Measurements from ENCODE around the gene FN3KRP.
"Not testable (repeated sequence)": the region's sequence is repeated elsewhere in the genome, so short reads cannot be mapped to it uniquely, and the experiment has no call there.

The FN3KRP gene

DNA sequence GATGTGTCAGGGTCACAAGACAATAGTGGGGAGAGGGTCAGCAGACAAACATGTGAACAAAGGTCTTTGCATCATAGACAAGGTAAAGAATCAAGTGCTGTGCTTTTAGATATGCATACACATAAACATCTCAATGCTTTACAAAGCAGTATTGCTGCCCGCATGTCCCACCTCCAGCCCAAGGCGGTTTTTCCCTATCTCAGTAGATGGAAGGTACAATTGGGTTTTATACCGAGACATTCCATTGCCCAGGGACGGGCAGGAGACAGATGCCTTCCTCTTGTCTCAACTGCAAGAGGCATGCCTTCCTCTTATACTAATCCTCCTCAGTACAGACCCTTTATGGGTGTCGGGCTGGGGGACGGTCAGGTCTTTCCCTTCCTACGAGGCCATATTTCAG, 28.2 kb downstream of the FN3KRP start:
- DNase-seq (ENCODE audit: low read depth), result not testable (repeated sequence)

DNA sequence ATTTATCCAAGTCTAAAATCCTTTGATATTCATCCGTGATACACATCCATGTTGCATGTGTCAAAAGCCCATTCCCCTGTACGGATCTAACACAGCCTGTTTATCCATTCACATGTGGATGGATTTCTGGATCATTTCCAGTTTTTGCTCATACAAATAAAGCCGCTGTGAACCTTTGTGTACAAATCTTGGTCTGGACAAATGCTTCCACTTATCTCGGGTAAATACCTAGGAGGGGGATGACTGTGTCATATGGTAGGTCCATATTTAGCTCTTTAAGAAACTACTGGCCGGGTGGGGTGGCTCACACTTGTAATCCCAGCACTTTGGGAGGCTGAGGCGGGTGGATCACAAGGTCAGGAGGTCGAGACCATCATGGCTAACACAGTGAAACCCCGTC, 29.0 kb downstream of the FN3KRP start:
- no peak for DNase-seq (ENCODE audit: low read depth)

DNA sequence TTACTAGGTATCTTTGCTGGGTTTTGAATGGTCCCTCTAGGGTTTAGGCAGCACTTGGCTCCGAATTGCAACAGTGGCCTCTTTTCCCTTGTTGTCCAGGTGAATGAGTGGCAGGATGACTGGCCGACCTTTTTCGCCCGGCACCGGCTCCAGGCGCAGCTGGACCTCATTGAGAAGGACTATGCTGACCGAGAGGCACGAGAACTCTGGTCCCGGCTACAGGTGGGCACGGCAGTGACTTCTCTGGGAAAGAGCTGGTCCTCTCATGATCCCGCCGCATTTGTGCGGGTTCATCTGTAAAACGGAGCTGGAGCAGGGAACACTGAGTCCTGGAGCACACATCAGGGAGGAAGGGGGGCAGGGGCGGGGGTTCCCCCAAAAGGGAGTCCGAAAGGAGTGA, 32.2 kb downstream of the FN3KRP start:
- no peak for DNase-seq (ENCODE audit: low read depth)

DNA sequence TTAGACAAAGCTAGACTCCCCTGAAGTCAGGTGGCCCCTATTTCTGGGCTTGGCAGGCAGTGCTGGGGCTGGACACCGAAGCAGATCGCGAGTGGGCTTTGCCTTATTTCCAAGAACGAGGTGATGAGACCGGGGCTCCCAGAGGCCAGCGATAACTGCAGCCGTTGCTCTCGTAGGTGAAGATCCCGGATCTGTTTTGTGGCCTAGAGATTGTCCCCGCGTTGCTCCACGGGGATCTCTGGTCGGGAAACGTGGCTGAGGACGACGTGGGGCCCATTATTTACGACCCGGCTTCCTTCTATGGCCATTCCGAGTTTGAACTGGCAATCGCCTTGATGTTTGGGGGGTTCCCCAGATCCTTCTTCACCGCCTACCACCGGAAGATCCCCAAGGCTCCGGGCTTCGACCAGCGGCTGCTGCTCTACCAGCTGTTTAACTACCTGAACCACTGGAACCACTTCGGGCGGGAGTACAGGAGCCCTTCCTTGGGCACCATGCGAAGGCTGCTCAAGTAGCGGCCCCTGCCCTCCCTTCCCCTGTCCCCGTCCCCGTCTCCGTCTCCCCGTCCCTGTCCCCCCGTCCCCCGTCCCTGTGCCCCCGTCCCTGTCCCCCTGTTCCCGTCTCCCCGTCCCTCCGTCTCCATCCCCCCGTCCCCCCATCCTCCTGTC, 33.9 kb downstream of the FN3KRP start:
- DNase-seq (ENCODE audit: low read depth), result no peak

DNA sequence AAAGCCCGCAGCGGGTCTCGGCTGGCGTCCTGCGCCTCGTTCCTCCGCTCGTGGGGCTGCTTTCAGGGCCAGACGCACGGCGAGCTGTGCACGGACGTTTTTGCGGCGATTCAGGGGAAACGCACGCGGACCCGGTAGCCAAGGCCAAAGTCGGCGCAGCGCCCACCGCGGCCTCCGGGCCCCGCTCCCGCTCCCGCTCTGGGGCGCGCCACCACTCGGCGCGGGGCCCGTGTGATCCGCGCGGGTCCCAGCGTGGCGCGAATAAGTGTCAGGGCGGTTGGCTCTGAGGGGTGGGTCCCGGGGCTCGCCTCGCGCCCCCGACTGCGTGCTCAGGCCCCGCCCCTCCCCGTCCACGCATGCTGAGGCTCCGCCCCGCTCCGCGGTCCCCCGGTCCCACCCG, 34.7 kb downstream of the FN3KRP start:
- no peak for DNase-seq (ENCODE audit: low read depth)

DNA sequence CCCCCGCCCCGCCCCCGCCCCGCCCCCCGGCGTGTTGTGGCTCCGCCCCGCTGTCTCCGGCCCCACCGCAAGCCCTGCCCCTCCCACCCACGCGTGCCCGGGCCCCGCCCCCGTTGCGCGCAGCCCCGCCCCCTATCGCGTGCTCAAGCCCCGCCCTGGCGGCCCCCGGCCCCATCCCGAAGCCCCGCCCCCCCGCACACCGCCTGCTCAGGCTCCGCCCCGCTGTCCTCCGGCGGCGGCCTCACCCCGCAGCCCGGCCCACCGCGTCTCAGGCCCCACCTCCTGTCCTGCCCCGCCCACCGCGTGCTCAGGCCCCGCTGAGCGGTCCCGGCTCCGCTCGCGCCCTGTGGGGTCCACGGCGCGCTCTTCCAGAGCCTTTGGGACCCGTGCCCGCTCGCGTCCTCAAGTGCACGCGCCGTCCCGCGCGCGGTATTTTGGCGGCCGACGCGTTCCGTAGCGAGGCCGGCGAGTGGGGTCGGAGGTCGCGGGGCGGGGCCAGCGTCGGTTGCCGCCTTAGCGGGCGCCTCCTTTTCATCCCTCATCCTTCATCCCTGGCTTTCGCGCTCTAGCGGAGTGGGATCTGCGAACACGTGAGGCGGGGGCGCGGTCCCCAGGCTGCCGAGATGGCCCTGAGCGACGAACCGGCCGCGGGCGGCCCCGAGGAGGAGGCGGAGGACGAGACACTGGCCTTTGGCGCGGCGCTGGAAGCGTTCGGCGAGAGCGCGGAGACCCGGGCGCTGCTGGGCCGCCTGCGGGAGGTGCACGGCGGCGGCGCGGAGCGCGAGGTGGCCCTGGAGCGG, 35.3 kb downstream of the FN3KRP start, which contains the start of gene TBCD:
TBCD (plus strand) TSS at position 495 of the 800 bp plus-strand sequence; CDS start at position 624, 129 bp downstream.
- peak; percentile 88 for DNase-seq (ENCODE audit: low read depth)

DNA sequence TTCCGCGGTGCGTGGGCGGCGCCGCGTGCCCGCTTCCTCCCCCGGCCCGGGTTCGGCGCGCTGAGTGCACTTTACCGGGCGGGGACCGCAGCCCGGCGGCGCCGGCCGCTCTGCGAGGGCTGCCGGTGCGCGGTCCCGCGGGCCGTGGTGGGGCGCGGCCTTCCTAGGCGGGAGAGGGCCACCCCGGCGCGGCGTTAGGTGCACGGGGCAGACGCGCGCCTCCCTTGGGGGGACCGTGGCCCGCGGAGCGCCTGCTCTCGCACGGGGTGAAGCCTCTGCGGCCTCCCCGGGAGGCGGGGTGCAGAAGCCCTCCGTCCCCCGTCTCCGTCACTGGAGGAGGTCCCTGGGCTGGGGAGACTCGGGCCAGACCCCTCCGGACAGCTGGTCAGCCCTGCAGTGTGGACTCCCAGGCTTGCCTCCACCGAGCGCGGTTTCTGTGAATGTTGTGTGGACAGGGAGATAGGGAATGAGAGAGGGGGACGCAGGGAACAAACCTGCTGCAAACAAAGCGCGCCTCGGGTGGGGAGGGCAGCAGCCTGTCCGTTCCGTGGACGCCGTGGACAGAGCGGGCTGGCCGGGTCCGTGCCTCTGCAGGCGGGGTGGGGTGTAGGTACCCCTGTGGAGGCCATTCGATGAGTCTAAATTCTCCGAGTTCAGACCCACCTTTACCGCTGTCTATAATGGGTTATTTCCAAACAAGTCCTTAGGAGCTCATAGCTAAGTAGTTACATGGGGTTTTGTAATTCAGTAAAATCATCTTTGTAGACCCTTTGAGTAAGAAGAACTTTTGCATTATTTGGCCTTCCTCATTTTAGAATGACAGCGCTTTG, 36.1 kb downstream of the FN3KRP start:
- DNase-seq (ENCODE audit: low read depth), result no peak

DNA sequence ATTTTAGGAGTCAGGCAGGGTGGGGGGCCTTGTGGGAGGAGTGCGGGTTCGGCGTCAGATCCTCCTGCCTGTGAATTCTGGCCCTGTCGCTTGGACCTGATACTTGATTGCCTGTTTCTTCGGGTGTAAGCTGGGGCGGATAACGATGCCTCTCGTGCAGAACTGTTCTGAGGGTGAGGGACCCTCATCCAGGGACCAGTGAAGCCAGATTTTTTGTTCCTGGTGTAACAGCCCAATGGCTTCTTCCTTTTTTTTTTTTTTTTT, 36.6 kb downstream of the FN3KRP start:
- no peak for DNase-seq (ENCODE audit: low read depth)

DNA sequence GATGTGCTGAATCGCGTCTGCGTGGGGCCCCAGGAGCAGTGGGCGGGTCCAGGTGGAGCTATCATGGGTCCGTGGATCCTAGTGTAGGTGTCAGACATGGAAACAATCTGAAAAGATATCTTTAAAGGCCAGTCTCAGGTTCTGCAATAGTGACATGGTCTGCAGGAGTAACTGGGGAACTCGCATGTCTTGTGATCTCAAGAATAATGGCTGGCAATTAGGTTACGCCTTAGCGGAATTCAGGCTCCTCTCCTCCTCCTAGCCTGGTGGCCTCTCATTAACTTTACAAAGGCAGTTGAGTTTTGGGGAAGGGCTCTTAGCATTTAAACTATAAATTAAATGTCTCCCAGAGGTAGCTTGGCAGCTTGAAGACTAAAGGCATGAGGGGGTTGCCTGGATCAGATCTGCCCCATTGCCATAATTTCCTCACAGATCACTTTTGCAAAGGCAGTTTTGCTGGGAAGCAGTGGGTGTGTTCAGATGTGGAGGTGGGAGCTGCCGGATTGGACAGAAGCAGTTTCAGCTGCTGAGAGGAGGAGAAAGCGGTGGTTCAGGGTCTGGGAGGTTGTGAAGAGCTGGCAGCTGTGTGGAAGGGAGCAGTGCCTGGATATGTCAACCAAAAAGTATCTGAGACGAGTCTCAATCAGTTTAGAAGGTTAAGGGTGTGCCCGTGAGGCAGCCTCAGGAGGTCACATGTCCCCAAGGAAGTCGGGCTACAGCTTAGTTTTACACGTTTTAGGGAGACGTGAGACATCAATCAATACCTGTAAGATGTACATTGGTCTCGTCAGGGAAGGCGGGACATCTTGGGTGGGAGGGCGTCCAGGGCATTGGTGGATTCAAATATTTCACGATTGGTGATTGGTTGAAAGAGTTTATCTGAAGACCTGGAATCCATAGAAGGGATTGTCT, 38.0 kb downstream of the FN3KRP start:
- DNase-seq (ENCODE audit: low read depth), result no peak

DNA sequence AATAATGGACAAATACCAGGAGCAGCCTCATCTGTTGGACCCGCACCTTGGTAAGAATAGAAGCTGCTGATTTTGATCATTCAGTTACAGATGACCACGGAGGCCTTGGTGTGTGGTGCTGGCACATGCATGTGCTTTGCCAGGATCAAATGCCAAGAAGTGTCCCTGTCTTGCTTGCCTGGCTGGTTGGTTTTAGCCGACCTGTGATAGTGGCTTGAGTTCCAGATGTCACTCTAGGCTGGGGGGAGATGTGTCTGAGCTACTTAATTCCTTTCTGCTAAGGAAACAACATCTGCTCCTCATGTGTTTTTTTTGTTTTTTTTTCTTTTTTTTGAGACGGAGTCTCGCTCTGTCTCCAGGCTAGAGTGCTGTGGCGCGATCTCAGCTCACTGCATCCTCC, 39.7 kb downstream of the FN3KRP start:
- no peak for DNase-seq (ENCODE audit: low read depth)

DNA sequence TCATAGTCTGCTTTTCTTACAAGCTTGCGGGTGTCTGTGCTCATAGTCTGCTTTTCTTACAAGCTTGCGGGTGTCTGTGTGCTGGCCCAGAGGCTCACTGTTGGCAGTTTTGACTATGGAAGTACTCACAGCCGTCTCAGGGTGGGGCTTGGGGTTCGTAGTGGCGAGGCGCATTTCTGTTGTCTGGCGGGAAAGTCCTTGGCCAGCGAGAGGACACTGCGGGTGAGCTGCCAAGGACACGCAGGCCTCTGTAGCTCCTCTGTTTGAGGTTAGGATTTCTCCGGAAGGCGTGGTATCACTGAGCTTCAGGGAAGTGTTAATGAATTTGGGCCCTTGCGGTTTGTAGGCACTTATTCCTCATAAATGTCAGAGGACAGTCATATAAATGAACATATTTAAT, 48.9 kb downstream of the FN3KRP start:
- DNase-seq (ENCODE audit: low read depth), result no peak

DNA sequence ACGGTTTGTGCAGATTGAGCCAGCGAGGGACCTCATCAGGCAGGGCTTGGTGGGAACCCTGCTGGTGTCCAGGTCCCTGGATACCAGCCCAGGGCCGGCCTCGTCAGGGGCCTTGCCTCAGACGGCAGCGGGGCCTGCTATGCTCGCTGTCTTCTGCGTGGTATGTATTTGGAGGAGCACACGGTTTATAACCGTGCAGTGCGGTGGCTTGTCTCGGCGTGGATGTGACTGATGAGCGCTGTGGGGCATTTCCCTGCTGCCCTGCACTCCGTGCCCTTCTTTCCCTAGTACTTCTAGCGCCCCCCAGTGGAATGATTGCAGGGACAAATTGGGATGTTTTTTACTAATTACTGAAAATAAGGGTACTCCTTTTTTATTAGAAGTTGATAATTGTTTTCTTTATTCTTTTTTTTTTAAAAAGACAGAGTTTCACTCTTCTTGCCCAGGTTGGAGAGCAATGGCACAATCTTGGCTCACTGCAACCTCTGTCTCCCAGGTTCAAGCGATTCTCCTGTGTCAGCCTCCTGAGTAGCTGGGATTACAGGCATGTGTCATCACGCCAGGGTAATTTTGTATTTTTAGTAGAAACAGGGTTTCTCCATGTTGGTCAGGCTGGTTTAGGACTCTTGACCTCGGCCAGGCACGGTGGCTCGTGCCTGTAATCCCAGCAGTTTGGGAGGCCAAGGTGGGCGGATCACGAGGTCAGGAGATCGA, 50.7 kb downstream of the FN3KRP start:
- peak; percentile 29 for DNase-seq (ENCODE audit: low read depth)

DNA sequence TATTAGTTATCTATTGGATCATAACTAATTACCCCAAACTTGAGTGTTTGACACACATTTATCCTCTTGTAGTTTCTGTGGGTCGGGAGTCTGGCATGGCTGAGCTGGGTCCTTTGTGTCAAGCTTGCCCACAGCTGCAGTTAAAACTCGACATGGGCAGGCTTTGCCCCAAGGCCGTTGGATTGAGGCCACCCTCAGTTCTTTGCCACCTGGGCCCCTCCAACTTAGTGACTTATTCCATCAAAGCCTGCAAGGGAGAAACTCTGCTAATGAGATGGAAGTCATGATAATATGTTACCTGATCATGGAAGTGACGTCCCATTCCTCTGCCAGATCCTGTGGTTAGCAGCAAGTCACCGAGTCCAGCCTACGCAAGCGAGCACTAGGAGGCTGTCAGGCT, 52.5 kb downstream of the FN3KRP start:
- DNase-seq (ENCODE audit: low read depth), result no peak

DNA sequence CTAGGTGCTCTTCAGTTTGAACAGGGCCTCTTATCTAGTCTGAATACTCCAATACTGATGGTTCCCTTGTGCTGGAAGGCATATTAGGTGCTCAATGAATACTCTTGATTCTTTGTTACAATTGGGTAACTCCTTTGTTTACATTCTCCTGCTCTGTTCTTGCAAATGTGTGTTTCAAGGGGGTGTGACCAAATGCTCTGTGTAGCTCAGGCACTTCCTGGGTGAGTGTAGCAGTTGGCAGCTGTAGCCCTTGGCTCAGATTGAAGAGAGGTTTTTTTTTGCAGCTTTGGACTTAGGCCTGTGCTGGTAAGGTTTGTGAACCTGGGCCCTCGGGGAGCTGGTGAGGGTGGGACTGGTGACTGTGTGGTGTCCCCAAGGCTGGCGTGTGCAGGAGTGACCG, 55.5 kb downstream of the FN3KRP start:
- peak; percentile 79 for DNase-seq (ENCODE audit: low read depth)

DNA sequence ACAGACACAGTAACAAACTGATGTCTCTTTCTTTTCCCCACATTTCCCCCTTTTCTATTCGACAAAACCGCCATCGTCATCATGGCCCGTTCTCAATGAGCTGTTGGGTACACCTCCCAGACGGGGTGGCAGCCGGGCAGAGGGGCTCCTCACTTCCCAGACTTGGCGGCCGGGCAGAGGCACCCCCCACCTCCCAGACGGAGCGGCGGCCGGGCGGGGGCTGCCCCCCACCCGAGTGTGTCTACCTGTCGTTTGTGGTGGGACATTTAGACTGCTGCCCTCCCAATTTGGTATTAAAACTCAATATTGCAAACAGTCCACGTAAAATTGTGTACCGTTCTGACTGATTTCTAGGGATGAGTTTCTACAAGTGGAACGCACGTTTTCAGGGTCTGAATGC, 58.0 kb downstream of the FN3KRP start:
- DNase-seq (ENCODE audit: low read depth), result not testable (repeated sequence)

DNA sequence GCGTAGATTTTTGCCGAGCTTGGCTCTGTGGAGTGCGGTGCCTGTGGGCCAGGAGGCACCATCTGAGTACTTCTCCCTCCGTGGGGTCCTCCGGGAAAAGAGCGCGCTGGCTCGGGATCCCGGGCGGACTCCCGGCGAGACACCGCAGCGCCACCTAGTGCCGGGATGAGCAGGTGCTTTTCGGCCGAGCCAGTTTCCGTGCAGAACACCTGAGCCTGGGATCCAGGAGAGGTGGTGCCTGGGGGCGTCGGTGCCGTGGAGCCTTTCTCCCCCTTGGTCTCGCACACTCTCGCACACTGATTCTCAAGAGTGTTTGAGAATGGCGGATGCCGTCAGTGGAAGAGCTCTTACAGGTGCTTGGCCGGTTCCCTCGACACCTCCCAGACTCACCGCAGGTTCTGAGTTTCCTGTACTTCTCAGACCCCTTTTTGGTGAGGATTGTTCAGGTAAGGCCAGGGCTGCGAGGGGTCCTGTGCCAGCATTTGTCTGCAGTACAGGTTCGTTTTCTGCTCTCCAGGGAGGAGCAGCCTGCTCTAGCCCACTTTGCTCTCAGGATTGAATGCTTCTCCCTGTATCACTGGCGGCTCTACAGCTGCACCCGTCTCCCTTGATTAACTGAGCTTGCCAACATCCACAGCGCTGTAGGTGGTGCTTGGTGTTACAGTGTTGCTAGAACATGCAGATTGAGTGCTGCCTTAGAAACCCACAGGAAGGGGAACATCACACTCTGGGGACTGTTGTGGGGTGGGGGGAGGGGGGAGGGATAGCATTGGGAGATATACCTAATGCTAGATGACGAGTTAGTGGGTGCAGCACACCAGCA, 58.7 kb downstream of the FN3KRP start:
- peak; percentile 28 for DNase-seq (ENCODE audit: low read depth)

DNA sequence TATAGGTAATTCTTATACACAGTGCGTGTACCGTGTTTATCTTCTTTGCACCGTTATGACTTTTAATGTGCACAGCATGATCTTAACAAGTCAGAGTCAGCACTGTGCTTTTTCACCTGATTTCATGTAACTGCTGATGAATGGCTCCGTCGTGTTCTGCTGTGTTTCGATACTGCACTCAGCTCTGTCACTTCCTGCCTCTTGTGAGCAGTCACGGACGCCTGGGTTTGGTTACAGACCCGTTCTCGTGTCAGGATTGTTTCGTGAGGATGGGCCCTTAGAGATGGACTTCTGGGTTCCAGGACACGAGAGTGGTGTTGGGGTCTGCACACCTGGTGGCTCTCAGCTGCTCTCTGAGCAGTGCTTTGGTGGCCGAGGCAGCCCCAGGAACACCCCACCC, 59.9 kb downstream of the FN3KRP start:
- no peak for DNase-seq (ENCODE audit: low read depth)
